Fibroblast of gingiva (primary cell): Measurements from ENCODE around the gene NBPF1.
"Not testable (repeated sequence)": the region's sequence is repeated elsewhere in the genome, so short reads cannot be mapped to it uniquely, and the experiment has no call there.

ENCODE experiments used
- DNase-seq: peaks from one replicate; pipeline ENCODE4 v3.0.0-alpha.2; 2011; ENCODE audit warnings: low read depth

NBPF1 gene

GRCh38 chr1:16621681-16622315, 8.4 kb upstream of the NBPF1 start:
- not testable (repeated sequence) for DNase-seq

- DNase-seq = no peak
Measured at GRCh38 chr1:16621300-16621658, 7.9 kb upstream of the NBPF1 start.

- DNase-seq = not testable (repeated sequence)
Measured at GRCh38 chr1:16619803-16620501, 6.6 kb upstream of the NBPF1 start.

- no peak for DNase-seq
Measured at GRCh38 chr1:16618719-16619118, 5.4 kb upstream of the NBPF1 start.

- no peak for DNase-seq
Measured at GRCh38 chr1:16617778-16618580, 4.6 kb upstream of the NBPF1 start.

- DNase-seq = no peak
Measured at GRCh38 chr1:16617114-16617631, 3.8 kb upstream of the NBPF1 start.

- no peak for DNase-seq
Measured at GRCh38 chr1:16615253-16616252, 2.2 kb upstream of the NBPF1 start.

GRCh38 chr1:16614361-16615252, 1.2 kb upstream of the NBPF1 start:
- DNase-seq = no peak

- peak; percentile 95 for DNase-seq
Measured at GRCh38 chr1:16612332-16613172, 812 bp downstream of the NBPF1 start.

- DNase-seq = not testable (repeated sequence)
Measured at GRCh38 chr1:16611981-16612331, 1.4 kb downstream of the NBPF1 start.

- not testable (repeated sequence) for DNase-seq
Measured at GRCh38 chr1:16611164-16611563, 2.2 kb downstream of the NBPF1 start.

- not testable (repeated sequence) for DNase-seq
Measured at GRCh38 chr1:16610553-16610952, 2.8 kb downstream of the NBPF1 start.

- not testable (repeated sequence) for DNase-seq
Measured at GRCh38 chr1:16609761-16610160, 3.6 kb downstream of the NBPF1 start.

GRCh38 chr1:16608838-16609560, 4.4 kb downstream of the NBPF1 start:
- DNase-seq = no peak

- not testable (repeated sequence) for DNase-seq
Measured at GRCh38 chr1:16607853-16608815, 5.2 kb downstream of the NBPF1 start.

- no peak for DNase-seq
Measured at GRCh38 chr1:16607433-16607851, 5.9 kb downstream of the NBPF1 start.

- DNase-seq = not testable (repeated sequence)
Measured at GRCh38 chr1:16606666-16607432, 6.5 kb downstream of the NBPF1 start.
